Uterus (tissue), 4 donors: ENCODE measurements around the gene ARMC10. TPM values are rescaled to one million over a fixed set of nuclear protein-coding genes. Genes with fewer than 3 reads are reported as not detected.
"Not testable (repeated sequence)": the region's sequence is repeated elsewhere in the genome, so short reads cannot be mapped to it uniquely, and the experiment has no call there.

Experiments
- DNase-seq, 2 donors: peaks; one replicate each; pipeline ENCODE4 v3.0.0-alpha.2; 2019 to 2020
- H3K27ac ChIP-seq, 2 donors: fragments of 200-600 bp; sonication (generic); 1 replicate in 1 of 2; 2 replicates in 1 of 2; pipeline ENCODE4 v1.5.1; 2016 to 2018
- H3K27me3 ChIP-seq, 2 donors: fragments of 200-600 bp; sonication (generic); one replicate each; pipeline ENCODE4 v1.5.1; 2018 to 2019; ENCODE audit warnings: control low read depth in 1 of 2
- H3K36me3 ChIP-seq, 2 donors: fragments of 200-600 bp; sonication (generic); one replicate each; pipeline ENCODE4 v1.5.1; 2019; ENCODE audit warnings: control low read depth in 1 of 2
- H3K4me1 ChIP-seq, 2 donors: fragments of 200-600 bp; sonication (generic); one replicate each; pipeline ENCODE4 v1.5.1; 2018 to 2019; ENCODE audit warnings: control low read depth in 1 of 2
- H3K4me3 ChIP-seq, 2 donors: fragments of 200-600 bp; sonication (generic); 1 replicate in 1 of 2; 2 replicates in 1 of 2; pipeline ENCODE4 v1.5.1; 2018 to 2019; ENCODE audit warnings: mild to moderate bottlenecking in 1 of 2
- H3K9me3 ChIP-seq, 2 donors: fragments of 200-600 bp; sonication (generic); one replicate each; pipeline ENCODE4 v1.5.1; 2019; ENCODE audit warnings: control low read depth in 1 of 2
- CTCF ChIP-seq, 4 experiments: fragments of 200-600 bp in 2 of 4; fragments of 450-650 bp in 2 of 4; sonication (generic) in 2 of 4; IDR thresholded peaks; one replicate each; pipeline ENCODE4 v1.5.1; 2016 to 2019; ENCODE audit warnings: antibody characterized with exemption in 4 of 4, mild to moderate bottlenecking in 2 of 4, moderate library complexity in 1 of 4
- POLR2A ChIP-seq, 2 donors: fragments of 450-650 bp; IDR thresholded peaks; one replicate each; pipeline ENCODE4 v1.6.1; 2016; ENCODE audit warnings: antibody characterized with exemption in 2 of 2, mild to moderate bottlenecking in 1 of 2, moderate library complexity in 1 of 2
- intact Hi-C: fragments of 100-400 bp; cut with DNase I; formaldehyde crosslinking; loops from one replicate; pipeline ENCODE4 v1.15.1; 2023; ENCODE audit warnings: low total_unique reads
- total RNA-seq, 4 donors: library from RNA; depleted of rRNA in 3 of 4; stranded (reverse); fragments of >200 nt in 3 of 4; gene quantifications; one replicate each; pipeline versions ENCODE4 v1.1.0 to v1.2.4, GENCODE V29; 2014 to 2023
- donor health status: DM: yes; HTN: yes; CAD: no.

ARMC10 gene
- total RNA-seq, 4 donors from 2014 or later, result 47.0 to 66.1 (median 57.2) TPM

GRCh38 chr7:103079836-103080235 is 4.9 kb downstream of the ARMC10 start:
- Histone ChIP-seq H3K27me3 (no peaks in the 10 kb centered on the region), H3K9me3 (no peaks in the 10 kb centered on the region), H3K4me1 (no peaks in the 10 kb centered on the region), H3K27ac (no peak overlapping the region), H3K36me3 (no peaks in the 10 kb centered on the region), H3K4me3 (no peak overlapping the region)
- intact Hi-C loops, result loop anchor here (10.0 kb wide), 1 partner anchor 65 kb away; the partner anchor contains the start of gene NAPEPLD
- TF ChIP-seq POLR2A (IDR thresholded peaks at IDR 0.05), result no peak
- TF ChIP-seq CTCF (IDR thresholded peaks at IDR 0.05), result no peak
- no peak for DNase-seq

GRCh38 chr7:103080923-103081322 is 6.0 kb downstream of the ARMC10 start:
- no peaks in the 10 kb centered on the region for H3K9me3 ChIP-seq
- no peaks in the 10 kb centered on the region for H3K36me3 ChIP-seq
- intact Hi-C loops, result no loop called here
- no peak for TF ChIP-seq CTCF (IDR thresholded peaks at IDR 0.05)
- TF ChIP-seq POLR2A (IDR thresholded peaks at IDR 0.05), result no peak
- no peaks in the 10 kb centered on the region for H3K27me3 ChIP-seq
- no peak for DNase-seq
- H3K4me1 ChIP-seq, result no peaks in the 10 kb centered on the region
- no peak overlapping the region for H3K27ac ChIP-seq
- H3K4me3 ChIP-seq, result no peak overlapping the region

GRCh38 chr7:103082497-103082896 is 7.6 kb downstream of the ARMC10 start:
- TF ChIP-seq CTCF (IDR thresholded peaks at IDR 0.05) (no peak), POLR2A (IDR thresholded peaks at IDR 0.05) (no peak)
- Histone ChIP-seq H3K36me3 (no peaks in the 10 kb centered on the region), H3K9me3 (no peaks in the 10 kb centered on the region), H3K27me3 (no peaks in the 10 kb centered on the region), H3K27ac (no peak overlapping the region), H3K4me1 (no peaks in the 10 kb centered on the region), H3K4me3 (no peak overlapping the region)
- intact Hi-C loops, result no loop called here
- no peak for DNase-seq

GRCh38 chr7:103083210-103083609 is 8.3 kb downstream of the ARMC10 start:
- H3K27me3 ChIP-seq, result no peaks in the 10 kb centered on the region
- TF ChIP-seq CTCF (IDR thresholded peaks at IDR 0.05), result no peak
- no peak for TF ChIP-seq POLR2A (IDR thresholded peaks at IDR 0.05)
- H3K27ac ChIP-seq, result no peak overlapping the region
- H3K9me3 ChIP-seq, result no peaks in the 10 kb centered on the region
- no peak for DNase-seq
- intact Hi-C loops, result no loop called here
- no peak overlapping the region for H3K4me3 ChIP-seq
- no peaks in the 10 kb centered on the region for H3K4me1 ChIP-seq
- no peaks in the 10 kb centered on the region for H3K36me3 ChIP-seq

- H3K27me3 ChIP-seq, H3K27ac ChIP-seq, H3K4me3 ChIP-seq, DNase-seq, H3K9me3 ChIP-seq, H3K36me3 ChIP-seq, intact Hi-C loops, H3K4me1 ChIP-seq: not testable (repeated sequence)
Measured at GRCh38 chr7:103092321-103092720, 17.4 kb downstream of the ARMC10 start.

GRCh38 chr7:103093429-103093828 is 18.5 kb downstream of the ARMC10 start:
- no peaks in the 10 kb centered on the region for H3K9me3 ChIP-seq
- H3K27ac ChIP-seq, result no peak overlapping the region
- TF ChIP-seq POLR2A (IDR thresholded peaks at IDR 0.05) (no peak), CTCF (IDR thresholded peaks at IDR 0.05) (no peak)
- intact Hi-C loops, result no loop called here
- H3K4me3 ChIP-seq, result no peak overlapping the region
- H3K27me3 ChIP-seq, result no peaks in the 10 kb centered on the region
- no peaks in the 10 kb centered on the region for H3K4me1 ChIP-seq
- no peaks in the 10 kb centered on the region for H3K36me3 ChIP-seq
- DNase-seq, result no peak
